ENCODE results near the gene ZNF600.

- TF ChIP-seq, protein P1, sequence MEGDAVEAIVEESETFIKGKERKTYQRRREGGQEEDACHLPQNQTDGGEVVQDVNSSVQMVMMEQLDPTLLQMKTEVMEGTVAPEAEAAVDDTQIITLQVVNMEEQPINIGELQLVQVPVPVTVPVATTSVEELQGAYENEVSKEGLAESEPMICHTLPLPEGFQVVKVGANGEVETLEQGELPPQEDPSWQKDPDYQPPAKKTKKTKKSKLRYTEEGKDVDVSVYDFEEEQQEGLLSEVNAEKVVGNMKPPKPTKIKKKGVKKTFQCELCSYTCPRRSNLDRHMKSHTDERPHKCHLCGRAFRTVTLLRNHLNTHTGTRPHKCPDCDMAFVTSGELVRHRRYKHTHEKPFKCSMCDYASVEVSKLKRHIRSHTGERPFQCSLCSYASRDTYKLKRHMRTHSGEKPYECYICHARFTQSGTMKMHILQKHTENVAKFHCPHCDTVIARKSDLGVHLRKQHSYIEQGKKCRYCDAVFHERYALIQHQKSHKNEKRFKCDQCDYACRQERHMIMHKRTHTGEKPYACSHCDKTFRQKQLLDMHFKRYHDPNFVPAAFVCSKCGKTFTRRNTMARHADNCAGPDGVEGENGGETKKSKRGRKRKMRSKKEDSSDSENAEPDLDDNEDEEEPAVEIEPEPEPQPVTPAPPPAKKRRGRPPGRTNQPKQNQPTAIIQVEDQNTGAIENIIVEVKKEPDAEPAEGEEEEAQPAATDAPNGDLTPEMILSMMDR (IDR thresholded peaks at IDR 0.05; ENCODE audit: insufficient read depth, low read depth, low read length) = no peak
- no peak for TF ChIP-seq EZH2 (IDR thresholded peaks at IDR 0.05; ENCODE audit: insufficient read depth, low read length)
Observed at GRCh38 chr19:52716522-52716921, 70.1 kb downstream of the ZNF600 start.

Measured in astrocyte (in vitro differentiated cells and primary cell).